D721Med (cell line): ENCODE data around the gene PPP1R3D.

Experiments
- DNase-seq: peaks from one replicate; pipeline ENCODE4 v3.0.0; 2011; ENCODE audit warnings: low spot score; ENCODE audit not compliant: insufficient read length
- FAIRE-seq: peaks from 2 replicates; lab custom pipeline; 2011; peaks lifted over from hg19 to GRCh38; lab: Jason Lieb, UNC
- TF ChIP-seq, protein P1 (sequence below): IDR thresholded peaks from 2 replicates; pipeline ENCODE4 v1.5.1; 2012; ENCODE audit warnings: mild to moderate bottlenecking, control low read depth; ENCODE audit not compliant: insufficient read depth; ENCODE audit errors: missing control alignments

PPP1R3D gene, protein sequence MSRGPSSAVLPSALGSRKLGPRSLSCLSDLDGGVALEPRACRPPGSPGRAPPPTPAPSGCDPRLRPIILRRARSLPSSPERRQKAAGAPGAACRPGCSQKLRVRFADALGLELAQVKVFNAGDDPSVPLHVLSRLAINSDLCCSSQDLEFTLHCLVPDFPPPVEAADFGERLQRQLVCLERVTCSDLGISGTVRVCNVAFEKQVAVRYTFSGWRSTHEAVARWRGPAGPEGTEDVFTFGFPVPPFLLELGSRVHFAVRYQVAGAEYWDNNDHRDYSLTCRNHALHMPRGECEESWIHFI

DNA sequence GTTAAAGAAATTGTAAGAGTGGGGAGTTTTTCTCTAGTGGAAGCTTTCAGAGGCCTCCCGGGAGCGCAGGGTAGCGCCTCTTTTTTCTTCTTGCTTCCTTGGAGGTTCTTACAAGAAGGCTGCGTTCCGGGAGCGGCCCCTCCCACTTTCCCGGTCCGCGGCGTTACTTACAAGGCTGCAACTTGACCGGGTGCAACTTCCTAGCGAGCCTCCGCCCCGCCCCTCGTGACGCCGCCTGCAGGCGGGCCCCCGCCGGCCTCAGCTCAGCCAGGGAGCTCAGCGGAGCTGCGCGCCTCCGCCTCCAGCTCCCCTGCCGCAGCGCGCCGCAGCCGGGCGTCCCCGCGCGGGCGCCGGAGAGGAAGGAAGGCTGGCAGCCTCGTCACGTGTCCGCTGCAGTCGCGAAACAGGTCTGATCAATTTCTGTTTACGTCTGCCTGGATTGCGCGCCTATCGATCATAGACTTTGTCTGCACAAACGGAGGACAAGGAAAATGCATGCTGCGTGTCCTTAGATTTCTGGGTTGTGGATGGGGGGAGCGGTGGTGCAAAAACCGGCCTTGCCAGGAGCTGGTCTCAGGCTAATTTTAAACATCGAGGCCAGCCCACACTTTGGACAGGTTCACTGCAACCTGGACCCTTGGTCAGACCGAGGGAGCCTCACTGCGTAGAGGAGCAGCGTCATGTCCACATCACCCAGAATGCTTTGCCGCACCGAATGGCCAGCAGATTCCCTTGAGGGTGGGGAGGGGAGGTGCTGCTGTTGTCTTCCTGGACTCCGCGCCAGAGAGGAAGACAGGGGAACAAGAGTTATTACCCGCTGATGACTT is at the start of gene PPP1R3D, which contains the start of gene FAM217B:
TSS of gene PPP1R3D (minus strand) at position 177 of the 827 bp plus-strand sequence. CDS start 374 bp downstream, outside the sequence.
TSS of gene FAM217B (plus strand) at position 261 of the 827 bp plus-strand sequence. CDS start 3,555 bp downstream, outside the sequence.
- FAIRE-seq (no peak), DNase-seq (peak; percentile 80)
- TF ChIP-seq, protein P1, sequence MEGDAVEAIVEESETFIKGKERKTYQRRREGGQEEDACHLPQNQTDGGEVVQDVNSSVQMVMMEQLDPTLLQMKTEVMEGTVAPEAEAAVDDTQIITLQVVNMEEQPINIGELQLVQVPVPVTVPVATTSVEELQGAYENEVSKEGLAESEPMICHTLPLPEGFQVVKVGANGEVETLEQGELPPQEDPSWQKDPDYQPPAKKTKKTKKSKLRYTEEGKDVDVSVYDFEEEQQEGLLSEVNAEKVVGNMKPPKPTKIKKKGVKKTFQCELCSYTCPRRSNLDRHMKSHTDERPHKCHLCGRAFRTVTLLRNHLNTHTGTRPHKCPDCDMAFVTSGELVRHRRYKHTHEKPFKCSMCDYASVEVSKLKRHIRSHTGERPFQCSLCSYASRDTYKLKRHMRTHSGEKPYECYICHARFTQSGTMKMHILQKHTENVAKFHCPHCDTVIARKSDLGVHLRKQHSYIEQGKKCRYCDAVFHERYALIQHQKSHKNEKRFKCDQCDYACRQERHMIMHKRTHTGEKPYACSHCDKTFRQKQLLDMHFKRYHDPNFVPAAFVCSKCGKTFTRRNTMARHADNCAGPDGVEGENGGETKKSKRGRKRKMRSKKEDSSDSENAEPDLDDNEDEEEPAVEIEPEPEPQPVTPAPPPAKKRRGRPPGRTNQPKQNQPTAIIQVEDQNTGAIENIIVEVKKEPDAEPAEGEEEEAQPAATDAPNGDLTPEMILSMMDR, result no peak

DNA sequence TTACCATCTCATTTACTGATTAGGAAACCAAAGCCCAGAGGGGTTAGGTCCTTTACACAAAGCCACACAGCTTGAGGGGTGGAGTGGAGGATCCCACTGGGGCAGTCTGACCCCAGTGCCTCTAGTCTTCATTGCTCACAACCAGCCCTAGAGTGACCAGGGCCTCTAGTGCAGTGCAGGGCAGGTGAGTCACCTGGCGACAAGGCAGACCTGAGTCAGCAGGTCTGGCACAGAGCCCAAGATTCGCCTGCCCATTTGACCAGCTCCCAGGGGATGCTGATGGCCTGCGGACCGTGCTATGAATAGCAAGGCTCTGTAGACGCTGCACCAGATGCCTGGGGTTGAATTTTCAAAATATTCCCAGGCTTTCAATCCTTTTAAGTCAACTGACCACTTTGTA is 48.0 kb upstream of the PPP1R3D start:
- TF ChIP-seq, protein P1, result no peak
- no peak for FAIRE-seq
- DNase-seq, result no peak

DNA sequence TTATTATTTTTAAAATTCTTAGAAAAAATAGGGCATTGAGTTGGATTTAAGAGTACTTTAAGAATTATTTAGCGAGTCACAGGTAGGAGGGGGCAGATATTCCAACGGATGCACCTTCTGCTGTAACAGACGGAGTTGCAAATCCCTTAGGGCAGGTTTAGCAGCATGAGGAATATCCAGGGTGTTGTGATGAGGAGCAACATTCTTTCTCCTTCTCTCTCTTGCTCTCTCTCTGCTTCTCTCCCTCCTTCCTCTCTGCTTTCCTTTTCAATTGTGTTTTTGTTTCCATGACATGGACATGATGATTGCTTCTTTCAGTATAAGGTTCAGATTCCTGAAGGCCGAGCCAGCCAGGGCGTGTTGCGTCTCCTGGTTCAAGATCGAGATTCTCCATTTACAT is 47.0 kb upstream of the PPP1R3D start:
- TF ChIP-seq, protein P1, result no peak
- FAIRE-seq (no peak), DNase-seq (no peak)

DNA sequence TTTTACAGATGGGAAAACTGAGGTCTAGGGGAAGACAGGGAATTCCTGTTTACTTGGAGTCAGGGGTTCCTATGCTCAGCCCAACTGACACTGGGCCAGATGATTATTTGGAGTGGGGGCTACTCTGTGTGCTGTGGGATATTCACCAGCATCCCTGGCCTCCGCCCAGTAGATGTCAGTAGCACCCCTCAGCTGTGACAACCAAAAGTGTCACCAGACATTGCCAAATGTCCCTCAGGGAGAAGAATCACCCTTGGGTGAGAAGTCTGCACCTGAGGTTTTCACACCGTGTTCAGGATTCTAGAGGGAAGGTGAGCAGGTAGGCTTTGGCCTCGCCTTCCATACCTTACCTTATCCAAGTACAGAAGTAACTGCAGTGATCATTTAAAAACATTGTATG is 45.8 kb upstream of the PPP1R3D start:
- no peak for FAIRE-seq
- no peak for DNase-seq
- TF ChIP-seq, protein P1, result no peak

DNA sequence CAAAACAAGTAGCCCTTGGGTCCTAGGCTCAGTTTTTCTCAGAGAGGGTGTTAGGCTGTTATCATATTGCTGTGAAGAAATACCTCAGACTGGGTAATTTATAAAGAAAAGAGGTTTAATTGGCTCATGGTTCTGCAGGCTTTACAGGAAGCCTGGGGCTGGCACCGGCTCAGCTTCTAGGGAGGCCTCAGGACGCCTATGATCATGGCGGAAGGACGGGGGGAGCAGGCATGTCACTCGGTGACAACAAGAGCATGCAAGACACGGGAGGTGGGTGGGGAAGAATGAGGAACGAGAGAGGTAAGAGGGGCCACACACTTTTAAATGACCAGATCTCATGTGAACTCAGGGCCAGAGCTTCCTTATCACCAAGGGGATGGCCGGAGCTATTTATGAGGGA is 45.1 kb upstream of the PPP1R3D start:
- TF ChIP-seq, protein P1, result no peak
- FAIRE-seq, result no peak
- no peak for DNase-seq

DNA sequence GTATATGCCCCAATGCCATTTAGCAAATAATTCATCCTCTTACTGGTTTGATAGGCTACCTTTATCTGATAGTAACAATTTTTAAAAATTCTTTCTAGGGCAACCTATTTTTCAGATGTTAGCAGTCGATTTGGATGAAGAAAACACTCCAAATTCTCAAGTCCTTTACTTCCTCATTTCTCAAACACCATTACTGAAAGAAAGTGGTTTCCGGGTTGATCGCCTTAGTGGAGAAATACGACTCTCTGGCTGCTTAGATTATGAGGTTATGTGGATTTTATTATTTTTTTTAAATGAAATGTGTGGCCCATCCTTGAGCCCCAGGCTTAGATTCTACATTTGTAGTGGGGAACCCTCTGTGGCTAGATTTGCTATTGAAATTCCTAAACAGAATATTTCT is 44.4 kb upstream of the PPP1R3D start:
- no peak for FAIRE-seq
- TF ChIP-seq, protein P1, result no peak
- no peak for DNase-seq

DNA sequence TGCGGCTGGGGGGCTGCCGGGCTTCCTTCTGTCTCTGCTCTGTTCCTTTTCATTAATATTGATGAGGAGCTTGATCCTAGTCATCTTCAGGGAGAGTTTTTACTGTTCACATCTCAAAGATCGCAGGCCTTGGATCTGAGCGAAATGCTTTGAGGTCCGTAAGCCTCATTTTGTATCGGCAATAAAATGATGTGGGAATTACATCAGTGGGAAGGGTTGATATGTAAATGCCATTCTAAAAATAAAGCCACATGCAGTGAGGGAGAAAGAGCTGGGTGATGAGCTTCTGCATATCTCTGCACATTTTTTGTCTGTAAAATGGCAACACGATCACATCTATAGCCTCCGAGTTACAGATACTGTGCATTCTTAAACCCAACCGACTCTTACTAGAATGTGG is 43.0 kb upstream of the PPP1R3D start:
- FAIRE-seq (no peak), DNase-seq (no peak)
- TF ChIP-seq, protein P1, result no peak
